Natural killer cell treated with Interleukin-12 subunit alpha and Interleukin-12 subunit beta and Interleukin-15 and Interleukin-18, amount 100 ng/mL, for 72 hours (primary cell): Measurements from ENCODE around the gene PXDC1. TPM values are rescaled to one million over a fixed set of nuclear protein-coding genes. Genes with fewer than 3 reads are reported as not detected.

Source experiments
- ATAC-seq, 2 donors: fragments of 150-1000 bp; cut with Tn5 transposase in 1 of 2; sonication (Bioruptor Pico), chemical (Tn5 transposase) in 1 of 2; 2 replicates each; pipeline ENCODE4 v1.10.0; 2021
- DNase-seq: peaks from one replicate; pipeline ENCODE4 v3.0.0; 2022; ENCODE audit warnings: low spot score
- H3K27ac Mint-ChIP-seq, 2 donors: 1 replicate in 1 of 2; 2 replicates in 1 of 2; pipeline ENCODE4 v1.8.0; 2022; ENCODE audit warnings: mixed read lengths in 2 of 2, mild to moderate bottlenecking in 1 of 2, moderate library complexity in 1 of 2
- H3K27me3 Mint-ChIP-seq, 2 donors: 1 replicate in 1 of 2; 2 replicates in 1 of 2; pipeline ENCODE4 v1.8.0; 2022; ENCODE audit warnings: mixed read lengths in 2 of 2
- H3K36me3 Mint-ChIP-seq: one replicate; pipeline ENCODE4 v1.8.0; 2022; ENCODE audit warnings: mixed read lengths
- H3K4me1 Mint-ChIP-seq, 2 donors: 1 replicate in 1 of 2; 2 replicates in 1 of 2; pipeline ENCODE4 v1.8.0; 2022; ENCODE audit warnings: low read depth in 2 of 2, mixed read lengths in 2 of 2, mild to moderate bottlenecking in 1 of 2
- H3K4me3 Mint-ChIP-seq: one replicate; pipeline ENCODE4 v1.8.0; 2022; ENCODE audit warnings: mixed read lengths
- H3K9me3 Mint-ChIP-seq: 2 replicates; pipeline ENCODE4 v1.8.0; 2022; ENCODE audit warnings: mixed read lengths
- total RNA-seq, 2 donors: library from RNA; stranded (reverse); gene quantifications; one replicate each; pipeline ENCODE4 v1.2.3, GENCODE V29; 2022

Gene PXDC1
- total RNA-seq, 2 donors from 2014 or later = 0.62 to 2.3 TPM

DNA sequence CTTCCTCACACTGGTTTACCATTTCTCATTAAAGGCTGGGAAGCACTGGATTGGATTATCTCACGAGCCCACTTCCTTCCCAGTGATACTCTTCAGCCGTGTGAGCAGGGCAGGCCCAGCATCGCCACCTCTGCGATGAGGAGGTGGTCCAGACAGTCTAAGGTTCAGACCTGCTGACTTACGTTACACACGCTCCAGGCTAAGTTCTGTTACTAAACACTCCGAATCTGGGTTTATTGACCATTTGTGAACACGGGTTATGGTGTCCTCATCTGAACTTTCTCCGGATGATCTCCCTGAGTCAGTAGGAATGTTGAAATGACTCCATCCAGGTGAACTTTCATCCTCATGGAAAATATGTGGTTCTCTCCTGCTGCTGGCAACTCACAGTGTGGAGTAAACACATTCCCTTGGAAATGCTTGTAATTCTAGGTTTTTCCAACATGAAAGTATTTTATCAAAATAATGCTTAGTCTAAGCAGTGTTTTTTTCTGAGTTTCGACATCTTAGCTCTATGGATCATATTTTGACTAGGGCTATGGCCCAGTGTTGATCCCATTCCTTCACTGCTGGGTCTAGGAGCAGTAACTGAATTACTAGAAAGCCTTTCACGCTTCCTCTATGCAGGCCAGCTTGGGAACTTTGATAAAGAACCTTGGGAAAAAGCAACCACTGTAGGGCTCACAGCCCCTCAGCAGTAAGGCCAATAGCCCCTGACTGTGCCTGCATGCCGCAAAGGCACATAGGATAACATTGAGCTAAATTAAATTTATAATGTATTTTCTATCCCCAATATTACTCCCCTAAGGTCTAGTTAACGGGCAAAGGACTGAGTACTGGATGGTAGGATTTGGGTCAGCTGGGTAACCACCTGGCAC is 37.7 kb upstream of the PXDC1 start:
- Mint-ChIP-seq H3K27me3 (peaks cover 0 to 2% of the 10 kb centered on the region in 2 donors), H3K4me3 (no peak overlapping the region), H3K36me3 (no peaks in the 10 kb centered on the region), H3K4me1 (no peaks in the 10 kb centered on the region), H3K9me3 (no peaks in the 10 kb centered on the region), H3K27ac (no peak overlapping the region)
- no peak for DNase-seq
- no peak for ATAC-seq

DNA sequence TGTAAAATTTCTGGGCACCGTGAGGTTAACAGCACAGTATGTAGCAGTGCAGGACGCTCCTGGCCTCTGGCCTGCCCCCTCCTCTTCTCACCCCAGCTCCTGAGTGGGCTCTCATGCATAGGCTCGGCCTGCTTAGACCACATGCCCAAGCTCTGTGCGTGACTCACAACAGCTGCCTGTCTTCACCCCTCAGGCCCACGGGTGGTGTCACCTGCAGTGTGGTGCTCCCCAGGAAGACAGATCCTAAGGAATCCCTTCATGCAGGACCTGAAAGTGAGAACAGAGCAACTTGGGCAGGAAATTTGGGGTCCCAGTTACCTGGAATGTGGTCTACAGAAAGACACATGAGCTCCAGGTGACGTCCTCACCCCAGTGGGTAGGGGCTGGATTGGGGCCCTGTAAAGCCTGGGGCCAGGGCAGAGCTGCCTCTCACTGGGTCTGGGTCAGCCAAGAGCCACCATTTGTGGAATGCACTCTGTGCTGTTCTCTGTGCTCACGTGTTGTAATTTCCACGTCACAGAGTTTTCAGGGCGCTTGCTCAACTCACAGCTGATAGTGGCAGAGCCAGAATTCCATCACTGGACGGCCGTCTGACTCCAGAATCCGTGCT is 37.0 kb upstream of the PXDC1 start:
- Mint-ChIP-seq H3K4me3 (no peak overlapping the region), H3K9me3 (no peaks in the 10 kb centered on the region), H3K36me3 (no peaks in the 10 kb centered on the region), H3K27ac (no peak overlapping the region), H3K27me3 (peaks cover 0 to 2% of the 10 kb centered on the region in 2 donors), H3K4me1 (no peaks in the 10 kb centered on the region)
- peak in 1 of 2 donors; percentile 48 for ATAC-seq
- DNase-seq = no peak

DNA sequence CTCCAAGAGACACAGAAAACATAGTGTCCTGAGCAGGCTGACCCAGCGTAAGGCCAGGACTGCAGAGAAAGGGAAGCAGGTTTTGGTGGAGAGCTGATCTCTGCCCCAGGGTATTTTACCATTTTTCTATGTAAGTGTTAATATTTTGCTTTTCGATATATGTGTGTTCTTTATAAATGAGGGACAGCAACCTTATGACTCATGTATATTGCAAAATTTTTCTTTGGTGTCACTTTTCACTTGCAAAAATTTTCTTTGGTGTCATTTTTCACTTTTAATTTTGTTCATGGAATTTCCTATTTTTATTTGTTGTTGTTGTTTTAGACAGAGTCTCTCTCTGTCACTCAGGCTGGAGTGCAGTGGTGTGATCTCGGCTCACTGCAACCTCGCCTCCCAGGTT is 34.6 kb upstream of the PXDC1 start:
- H3K9me3 Mint-ChIP-seq = no peaks in the 10 kb centered on the region
- no peak overlapping the region for H3K27ac Mint-ChIP-seq
- no peaks in the 10 kb centered on the region for H3K4me1 Mint-ChIP-seq
- no peak overlapping the region for H3K4me3 Mint-ChIP-seq
- H3K27me3 Mint-ChIP-seq = peaks cover 0 to 2% of the 10 kb centered on the region in 2 donors
- ATAC-seq (no peak), DNase-seq (no peak)
- H3K36me3 Mint-ChIP-seq = no peaks in the 10 kb centered on the region

DNA sequence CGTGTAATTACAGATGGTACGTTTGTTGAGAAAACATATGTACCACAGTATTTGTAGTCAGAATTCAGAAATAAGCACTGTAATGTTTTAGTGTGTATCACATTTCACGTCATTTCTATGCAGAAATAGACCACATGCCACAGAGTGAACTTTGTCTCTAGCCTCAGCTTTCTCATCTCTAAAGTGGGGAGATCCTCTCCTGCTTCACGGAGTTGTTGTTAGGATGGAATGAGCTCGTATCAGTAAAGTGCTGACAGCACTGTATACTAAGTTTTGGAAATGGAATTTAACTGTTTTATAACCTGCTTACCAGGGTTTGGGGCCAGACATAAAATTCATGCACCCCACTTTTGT is 34.2 kb upstream of the PXDC1 start:
- H3K36me3 Mint-ChIP-seq = no peaks in the 10 kb centered on the region
- no peaks in the 10 kb centered on the region for H3K4me1 Mint-ChIP-seq

DNA sequence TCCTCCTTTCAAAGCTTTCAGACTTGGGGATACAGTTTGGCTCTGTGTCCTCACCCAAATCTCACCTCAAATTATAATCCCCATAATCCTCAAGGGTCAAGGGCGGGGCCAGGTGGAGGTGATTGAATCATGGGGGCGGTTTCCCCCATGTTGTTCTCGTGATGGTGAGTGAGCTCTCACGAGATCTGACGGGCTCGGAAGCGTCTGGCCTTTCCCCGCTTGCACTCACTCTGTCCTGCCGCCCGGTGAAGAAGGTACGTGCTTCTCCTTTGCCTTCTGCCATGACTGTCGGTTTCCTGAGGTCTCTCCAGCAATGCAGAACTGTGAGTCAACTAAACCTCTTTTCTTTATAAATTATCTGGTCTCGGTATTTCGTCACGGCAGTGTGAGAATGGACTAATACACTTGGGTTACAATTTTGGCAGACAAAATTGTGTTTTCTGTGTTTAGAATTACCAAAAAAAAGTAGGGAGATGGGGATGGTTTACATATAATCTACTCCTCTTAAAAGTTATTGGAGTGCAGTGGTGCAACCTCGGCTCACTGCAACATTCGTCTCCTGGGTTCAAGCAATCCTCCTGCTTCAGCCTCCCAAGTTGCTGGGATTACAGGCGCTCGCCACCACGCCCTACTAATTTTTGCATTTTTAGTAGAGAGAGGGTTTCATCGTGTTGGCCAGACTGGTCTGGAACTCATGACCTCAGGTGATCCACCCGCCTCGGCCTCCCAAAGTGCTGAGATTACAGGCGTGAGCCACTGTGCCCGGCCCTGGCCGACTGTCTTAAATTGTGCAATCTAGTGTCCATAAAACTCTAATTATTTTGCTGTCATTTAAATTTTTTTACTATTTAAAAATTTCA is 33.6 kb upstream of the PXDC1 start:
- no peak for ATAC-seq
- no peak overlapping the region for H3K4me3 Mint-ChIP-seq
- H3K9me3 Mint-ChIP-seq = no peaks in the 10 kb centered on the region
- H3K27ac Mint-ChIP-seq = no peak overlapping the region
- no peaks in the 10 kb centered on the region for H3K36me3 Mint-ChIP-seq
- H3K4me1 Mint-ChIP-seq = no peaks in the 10 kb centered on the region
- DNase-seq = no peak
- H3K27me3 Mint-ChIP-seq = peaks cover 1 to 3% of the 10 kb centered on the region in 2 donors

More for the DNA sequence above, 34.2 kb upstream of the PXDC1 start:
- no peak overlapping the region for H3K27ac Mint-ChIP-seq
- DNase-seq (no peak), ATAC-seq (no peak)
- no peaks in the 10 kb centered on the region for H3K9me3 Mint-ChIP-seq
- no peak overlapping the region for H3K4me3 Mint-ChIP-seq
- H3K27me3 Mint-ChIP-seq = peaks cover 0 to 2% of the 10 kb centered on the region in 2 donors

DNA sequence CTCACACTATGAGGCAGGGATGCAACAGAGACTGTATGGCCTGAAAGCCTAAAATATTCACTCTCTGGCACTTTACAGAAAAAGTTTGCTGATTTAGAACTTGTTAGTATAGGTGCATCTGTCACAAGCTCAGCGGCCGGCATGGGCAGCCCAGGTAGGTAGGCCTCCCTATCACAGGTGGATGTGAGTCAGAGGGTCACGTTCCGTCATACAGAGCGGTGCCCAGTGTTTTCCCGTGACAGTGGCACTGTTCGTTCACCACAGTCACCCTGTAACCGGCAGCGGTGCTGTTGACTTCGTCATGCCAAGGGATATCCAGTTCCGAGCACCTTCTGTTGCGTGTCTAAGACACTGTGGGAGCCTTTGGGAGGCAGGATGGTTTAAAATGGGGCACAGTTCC is 32.9 kb upstream of the PXDC1 start:
- DNase-seq (no peak), ATAC-seq (no peak)
- Mint-ChIP-seq H3K9me3 (no peaks in the 10 kb centered on the region), H3K27me3 (peaks cover 0 to 8% of the 10 kb centered on the region in 2 donors), H3K4me1 (no peaks in the 10 kb centered on the region), H3K4me3 (no peak overlapping the region), H3K27ac (no peak overlapping the region), H3K36me3 (no peaks in the 10 kb centered on the region)

DNA sequence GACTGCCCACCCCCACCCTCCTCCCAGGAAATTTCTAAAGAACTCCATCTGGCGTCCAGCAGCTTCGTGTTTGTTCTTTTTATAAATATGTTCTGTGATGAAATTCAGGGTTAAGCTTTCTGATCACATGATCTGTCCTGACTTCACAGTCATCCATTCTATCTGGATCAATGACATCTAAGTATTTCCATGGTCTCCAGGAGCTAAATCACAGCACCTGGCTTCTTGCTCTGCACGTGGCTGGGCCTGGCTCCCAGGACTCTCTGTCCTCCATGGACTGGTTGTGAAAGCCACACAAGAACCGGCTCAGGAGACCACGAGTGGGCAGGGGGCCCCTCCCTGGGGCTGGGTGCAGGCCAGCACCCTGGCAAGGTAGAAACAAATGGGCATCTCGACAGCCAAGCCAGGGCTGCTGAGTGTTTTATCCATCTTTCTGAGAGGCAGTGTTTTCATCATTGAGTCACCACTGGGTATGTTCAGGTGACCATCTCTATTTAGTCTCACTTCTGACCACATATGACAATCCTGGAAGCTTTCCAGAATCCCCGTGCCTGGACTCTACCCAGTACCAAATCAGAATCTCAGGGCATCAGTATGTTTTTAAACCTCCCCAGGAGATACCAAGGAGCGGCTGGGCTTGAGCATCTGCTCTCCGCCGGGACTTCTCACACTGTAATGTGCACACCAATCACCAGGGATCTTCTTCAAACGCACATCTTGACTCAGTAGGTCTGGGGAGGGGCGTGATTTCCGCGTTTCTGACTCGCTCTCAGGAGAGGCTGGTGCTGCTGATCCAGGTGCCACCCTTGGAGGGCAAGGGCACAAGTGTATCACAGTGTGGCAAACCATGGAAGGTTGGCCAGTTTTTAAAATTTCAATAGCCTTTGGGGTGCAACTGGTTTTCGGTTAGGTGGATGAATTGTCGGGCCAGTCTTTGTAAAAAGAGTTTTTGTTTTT is 31.6 kb upstream of the PXDC1 start:
- no peaks in the 10 kb centered on the region for H3K4me1 Mint-ChIP-seq
- H3K27me3 Mint-ChIP-seq = peaks cover 0 to 8% of the 10 kb centered on the region in 2 donors
- DNase-seq (no peak), ATAC-seq (no peak)
- no peak overlapping the region for H3K4me3 Mint-ChIP-seq
- no peaks in the 10 kb centered on the region for H3K9me3 Mint-ChIP-seq
- no peak overlapping the region for H3K27ac Mint-ChIP-seq
- no peaks in the 10 kb centered on the region for H3K36me3 Mint-ChIP-seq

DNA sequence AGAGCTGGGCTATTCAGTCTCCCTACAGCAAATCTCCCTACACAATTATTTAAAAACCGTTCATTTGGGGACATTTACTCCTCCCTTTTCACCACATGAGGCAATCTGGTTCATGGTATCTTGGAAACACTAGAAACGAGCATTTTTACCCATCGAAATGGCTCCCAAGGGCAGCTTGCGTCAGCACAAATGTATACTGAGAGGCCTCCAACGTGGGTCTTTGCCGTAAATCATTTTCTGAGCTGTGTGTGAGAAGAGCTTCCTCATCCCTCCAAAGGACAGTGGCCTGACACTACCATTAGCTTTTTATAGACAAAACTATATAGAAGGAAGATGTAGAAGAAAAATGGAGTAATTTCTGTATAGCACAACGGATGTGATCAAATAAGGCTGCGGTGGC is 30.0 kb upstream of the PXDC1 start:
- DNase-seq = no peak
- no peak overlapping the region for H3K27ac Mint-ChIP-seq
- no peaks in the 10 kb centered on the region for H3K9me3 Mint-ChIP-seq
- H3K4me3 Mint-ChIP-seq = no peak overlapping the region
- H3K27me3 Mint-ChIP-seq = peaks cover 3 to 14% of the 10 kb centered on the region in 2 donors
- H3K4me1 Mint-ChIP-seq = no peaks in the 10 kb centered on the region
- no peaks in the 10 kb centered on the region for H3K36me3 Mint-ChIP-seq
- ATAC-seq = no peak

DNA sequence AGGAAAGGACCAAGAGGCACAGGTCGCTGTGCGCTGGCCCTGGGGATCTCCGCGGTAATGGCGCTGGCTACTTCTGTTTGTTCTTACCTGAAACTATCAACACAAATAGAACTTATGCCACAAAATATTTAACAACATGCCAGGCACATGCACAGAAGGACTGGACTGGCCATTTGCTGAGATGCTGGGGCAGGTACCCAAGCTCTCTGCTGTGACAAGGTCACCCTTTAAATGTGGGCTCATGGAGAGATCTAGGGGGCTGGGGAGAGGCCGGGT is 28.0 kb upstream of the PXDC1 start:
- Mint-ChIP-seq H3K4me3 (no peak overlapping the region), H3K36me3 (no peaks in the 10 kb centered on the region), H3K27me3 (peaks cover 3 to 19% of the 10 kb centered on the region in 2 donors), H3K4me1 (no peaks in the 10 kb centered on the region), H3K9me3 (no peaks in the 10 kb centered on the region), H3K27ac (no peak overlapping the region)
- DNase-seq (no peak), ATAC-seq (peak in 1 of 2 donors; percentile 47)

DNA sequence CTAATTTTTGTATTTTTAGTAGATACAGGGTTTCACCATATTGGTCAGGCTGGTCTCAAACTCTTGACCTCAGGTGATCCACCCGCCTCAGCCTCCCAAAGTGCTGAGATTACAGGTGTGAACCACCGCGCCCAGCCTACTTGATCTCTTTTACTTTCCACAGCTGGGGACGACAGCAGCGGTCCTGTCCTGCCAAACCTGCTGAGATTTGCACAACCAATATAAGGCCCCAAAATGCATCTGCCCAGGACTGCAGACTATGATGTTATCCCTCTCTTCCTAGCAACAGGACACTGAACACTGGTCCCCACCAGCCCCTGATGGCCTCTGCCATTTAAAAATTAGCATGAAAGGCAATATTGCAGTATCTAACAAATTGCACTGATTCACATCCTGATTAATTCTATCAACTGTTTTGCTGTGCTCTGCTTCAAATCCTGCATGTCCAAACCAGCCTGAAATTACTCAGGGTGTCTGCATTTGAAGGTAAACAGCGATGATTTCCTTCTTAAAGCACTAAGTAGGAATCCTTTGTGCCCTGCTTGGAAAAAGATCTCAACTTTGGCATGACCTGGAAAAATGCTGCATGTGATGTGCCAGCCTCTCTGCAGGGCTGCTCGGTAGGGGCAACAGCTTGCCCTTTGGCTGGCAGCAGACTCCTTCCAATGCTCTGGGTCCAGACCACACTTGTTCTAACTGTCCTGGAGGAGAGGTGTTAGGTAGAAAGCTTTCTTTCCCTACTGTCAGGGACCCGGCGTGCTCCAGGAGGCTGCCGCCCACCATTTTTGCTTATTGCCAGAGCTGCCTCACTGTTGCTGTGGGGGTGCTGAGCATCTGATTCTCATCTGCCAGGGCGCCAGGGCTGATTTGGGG is 27.4 kb upstream of the PXDC1 start:
- Mint-ChIP-seq H3K27me3 (peaks cover 3 to 19% of the 10 kb centered on the region in 2 donors), H3K4me3 (no peak overlapping the region), H3K9me3 (no peaks in the 10 kb centered on the region), H3K27ac (no peak overlapping the region), H3K4me1 (no peaks in the 10 kb centered on the region), H3K36me3 (no peaks in the 10 kb centered on the region)
- no peak for ATAC-seq
- no peak for DNase-seq

DNA sequence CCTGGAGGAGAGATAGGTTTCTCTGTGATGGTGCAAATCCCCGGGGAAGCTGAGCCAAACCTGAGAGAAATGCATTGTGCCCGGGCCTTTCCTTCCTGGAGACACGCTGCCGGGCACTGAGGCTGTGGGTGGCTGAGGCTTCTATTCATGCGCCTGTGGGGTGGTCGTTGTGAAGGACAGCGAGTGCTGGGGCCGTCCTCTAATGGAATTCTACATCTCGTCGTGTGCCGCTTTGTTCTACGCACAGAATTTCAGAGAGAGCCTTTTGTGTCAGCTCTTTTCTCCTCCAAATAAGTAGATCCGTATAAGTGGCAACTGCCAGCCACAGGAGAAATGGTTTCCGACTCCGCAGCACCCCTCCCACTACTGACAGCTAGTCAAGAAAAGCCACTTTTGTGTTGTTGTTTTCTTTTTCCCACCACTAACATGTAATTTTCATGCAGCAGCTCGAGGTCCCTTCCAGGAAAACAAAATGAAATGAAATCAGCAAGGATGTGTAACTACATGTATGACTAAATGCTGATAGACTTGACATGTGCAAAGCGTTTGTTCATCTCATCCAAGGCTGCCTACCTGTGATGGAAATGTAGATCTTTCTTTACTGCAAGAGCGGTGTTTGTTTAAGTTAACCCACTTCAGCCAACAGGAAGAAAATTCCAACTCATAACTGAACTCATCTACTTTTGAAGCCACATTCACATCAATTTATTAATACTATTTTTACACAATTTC is 26.4 kb upstream of the PXDC1 start:
- DNase-seq = no peak
- Mint-ChIP-seq H3K27me3 (peaks cover 3 to 19% of the 10 kb centered on the region in 2 donors), H3K36me3 (no peaks in the 10 kb centered on the region), H3K4me3 (no peak overlapping the region), H3K27ac (no peak overlapping the region), H3K4me1 (no peaks in the 10 kb centered on the region), H3K9me3 (no peaks in the 10 kb centered on the region)
- ATAC-seq = no peak

DNA sequence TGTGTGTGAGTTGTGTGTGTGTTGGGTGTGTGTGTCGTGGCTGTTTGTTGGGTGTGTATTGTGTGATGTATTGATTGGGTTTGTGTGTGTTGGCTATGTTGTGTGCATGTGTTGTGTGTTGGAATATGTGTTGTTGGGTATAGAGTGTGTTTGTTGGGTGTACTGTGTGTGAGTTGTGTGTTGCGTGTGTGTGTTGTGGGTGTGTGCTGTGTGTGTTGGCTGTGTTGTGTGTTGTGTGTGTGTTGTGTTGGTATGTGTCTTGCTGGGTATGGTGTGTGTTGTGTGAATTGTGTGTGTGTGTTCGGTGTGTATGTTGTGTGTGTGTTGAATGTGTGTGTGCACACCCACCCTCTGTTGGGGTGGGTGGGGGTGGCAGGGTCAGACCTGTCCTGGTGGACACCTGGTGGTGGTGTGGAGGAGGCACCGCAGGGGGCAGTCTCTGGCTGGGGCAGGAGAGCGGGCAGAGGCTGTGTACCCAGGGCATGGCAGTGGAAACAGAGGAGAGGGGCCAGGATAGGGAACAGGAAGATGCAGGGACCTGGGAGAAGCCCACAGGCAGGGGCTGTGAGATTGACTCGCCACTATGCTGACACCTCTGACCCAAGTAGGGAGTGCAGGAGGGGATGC is 25.5 kb upstream of the PXDC1 start:
- Mint-ChIP-seq H3K4me3 (no peak overlapping the region), H3K4me1 (no peaks in the 10 kb centered on the region), H3K36me3 (no peaks in the 10 kb centered on the region), H3K27me3 (peaks cover 3 to 19% of the 10 kb centered on the region in 2 donors), H3K9me3 (no peaks in the 10 kb centered on the region), H3K27ac (no peak overlapping the region)
- DNase-seq (no peak), ATAC-seq (peak in 1 of 2 donors; percentile 31)
